Measurements from ENCODE around the gene SPEM1.
"Not testable (repeated sequence)": the region's sequence is repeated elsewhere in the genome, so short reads cannot be mapped to it uniquely, and the experiment has no call there.

The SPEM1 gene

GRCh38 chr17:7468804-7469389 lies 48.8 kb downstream of the SPEM1 start:
- DNase-seq (ENCODE audit: low read depth in 2 of 2): no peak

GRCh38 chr17:7469843-7470242 lies 49.7 kb downstream of the SPEM1 start:
- DNase-seq (ENCODE audit: low read depth in 2 of 2): not testable (repeated sequence)

GRCh38 chr17:7470457-7470973 lies 50.4 kb downstream of the SPEM1 start:
- DNase-seq (ENCODE audit: low read depth in 2 of 2): not testable (repeated sequence)

All from activated CD8-positive, alpha-beta memory T cell treated with anti-CD3 and anti-CD28 coated beads for 4 hours (primary cell).